Measurements from ENCODE around the gene PGM2L1. TPM values are rescaled to one million over a fixed set of nuclear protein-coding genes. Genes with fewer than 3 reads are reported as not detected.
"Not testable (repeated sequence)": the region's sequence is repeated elsewhere in the genome, so short reads cannot be mapped to it uniquely, and the experiment has no call there.

The PGM2L1 gene
- polyA plus RNA-seq, 6 donors from 2014 or later = 3.6 to 6.4 (median 5.1) TPM

- no peaks in the 10 kb centered on the region for H3K4me1 Mint-ChIP-seq
- ATAC-seq (ENCODE audit: low read depth in 2 of 2) (no peak), DNase-seq (no peak)
- peaks cover 0 to 2% (median 0%) of the 10 kb centered on the region in 7 donors for H3K9me3 Mint-ChIP-seq
- no peak overlapping the region for H3K4me3 Mint-ChIP-seq
- H3K36me3 Mint-ChIP-seq = peaks cover 10 to 26% of the 10 kb centered on the region in 2 donors
- H3K27me3 Mint-ChIP-seq = no peaks in the 10 kb centered on the region
- no peak overlapping the region for H3K27ac Mint-ChIP-seq
These were observed 50.9 kb downstream of the PGM2L1 start for GRCh38 chr11:74347381-74347780.

- Mint-ChIP-seq H3K27ac (no peak overlapping the region), H3K4me3 (no peak overlapping the region), H3K4me1 (no peaks in the 10 kb centered on the region), H3K9me3 (peaks cover 0 to 2% (median 0%) of the 10 kb centered on the region in 7 donors), H3K36me3 (peaks cover 19 to 22% of the 10 kb centered on the region in 2 donors), H3K27me3 (no peaks in the 10 kb centered on the region)
- ATAC-seq (ENCODE audit: low read depth in 2 of 2) = no peak
- no peak for DNase-seq
These were observed 52.8 kb downstream of the PGM2L1 start for GRCh38 chr11:74345420-74345819.

GRCh38 chr11:74341921-74342320, 56.3 kb downstream of the PGM2L1 start:
- no peaks in the 10 kb centered on the region for H3K27me3 Mint-ChIP-seq
- peaks cover 30% of the 10 kb centered on the region in 2 donors for H3K36me3 Mint-ChIP-seq
- DNase-seq (no peak), ATAC-seq (ENCODE audit: low read depth in 2 of 2) (no peak)
- H3K4me1 Mint-ChIP-seq = no peaks in the 10 kb centered on the region
- peaks cover 0 to 2% (median 0%) of the 10 kb centered on the region in 7 donors for H3K9me3 Mint-ChIP-seq
- no peak overlapping the region for H3K4me3 Mint-ChIP-seq
- H3K27ac Mint-ChIP-seq = no peak overlapping the region

- no peaks in the 10 kb centered on the region for H3K27me3 Mint-ChIP-seq
- DNase-seq (no peak), ATAC-seq (ENCODE audit: low read depth in 2 of 2) (no peak)
- no peaks in the 10 kb centered on the region for H3K4me1 Mint-ChIP-seq
- no peak overlapping the region for H3K4me3 Mint-ChIP-seq
- H3K9me3 Mint-ChIP-seq = peaks cover 0 to 2% (median 0%) of the 10 kb centered on the region in 7 donors
- H3K36me3 Mint-ChIP-seq = peaks cover 21 to 26% of the 10 kb centered on the region in 2 donors
- no peak overlapping the region for H3K27ac Mint-ChIP-seq
These were observed 58.6 kb downstream of the PGM2L1 start for GRCh38 chr11:74339619-74340018.

GRCh38 chr11:74338963-74339362, 59.3 kb downstream of the PGM2L1 start:
- H3K9me3 Mint-ChIP-seq = peaks cover 0 to 2% (median 0%) of the 10 kb centered on the region in 7 donors
- no peaks in the 10 kb centered on the region for H3K4me1 Mint-ChIP-seq

GRCh38 chr11:74333193-74333592, 65.0 kb downstream of the PGM2L1 start:
- Mint-ChIP-seq H3K27ac (peak overlapping the region in 2 of 6 donors; percentile 36 to 82), H3K27me3 (no peaks in the 10 kb centered on the region), H3K36me3 (peaks cover 0 to 13% of the 10 kb centered on the region in 2 donors), H3K4me1 (no peaks in the 10 kb centered on the region), H3K4me3 (no peak overlapping the region), H3K9me3 (no peaks in the 10 kb centered on the region)
- DNase-seq (no peak), ATAC-seq (ENCODE audit: low read depth in 2 of 2) (no peak)

More at GRCh38 chr11:74338963-74339362, 59.3 kb downstream of the PGM2L1 start:
- DNase-seq = no peak
- Mint-ChIP-seq H3K36me3 (peaks cover 20 to 24% of the 10 kb centered on the region in 2 donors), H3K27ac (no peak overlapping the region), H3K27me3 (no peaks in the 10 kb centered on the region), H3K4me3 (no peak overlapping the region)
- ATAC-seq (ENCODE audit: low read depth in 2 of 2) = no peak

- H3K9me3 Mint-ChIP-seq = peaks cover 0 to 3% (median 0%) of the 10 kb centered on the region in 7 donors
- no peak overlapping the region for H3K4me3 Mint-ChIP-seq
- H3K27me3 Mint-ChIP-seq = no peaks in the 10 kb centered on the region
- ATAC-seq (ENCODE audit: low read depth in 2 of 2) (no peak), DNase-seq (no peak)
- peak overlapping the region in 1 of 6 donors; percentile 23 for H3K27ac Mint-ChIP-seq
- peaks cover 0 to 8% of the 10 kb centered on the region in 2 donors for H3K36me3 Mint-ChIP-seq
- H3K4me1 Mint-ChIP-seq = no peaks in the 10 kb centered on the region
These were observed 65.9 kb downstream of the PGM2L1 start for GRCh38 chr11:74332291-74332690.

- not testable (repeated sequence) for ATAC-seq (ENCODE audit: low read depth in 2 of 2); H3K4me3 Mint-ChIP-seq; DNase-seq; H3K27me3 Mint-ChIP-seq; H3K4me1 Mint-ChIP-seq; H3K36me3 Mint-ChIP-seq; H3K27ac Mint-ChIP-seq; H3K9me3 Mint-ChIP-seq
These were observed 67.2 kb downstream of the PGM2L1 start for GRCh38 chr11:74331000-74331399.

GRCh38 chr11:74330075-74330858, 68.0 kb downstream of the PGM2L1 start:
- Mint-ChIP-seq H3K4me3 (no peak overlapping the region), H3K4me1 (no peaks in the 10 kb centered on the region), H3K27me3 (peaks cover 0 to 8% (median 0%) of the 10 kb centered on the region in 3 donors), H3K27ac (no peak overlapping the region), H3K9me3 (peaks cover 0 to 5% (median 0%) of the 10 kb centered on the region in 7 donors), H3K36me3 (no peaks in the 10 kb centered on the region)
- DNase-seq (no peak), ATAC-seq (ENCODE audit: low read depth in 2 of 2) (no peak)

GRCh38 chr11:74327076-74327475, 71.2 kb downstream of the PGM2L1 start:
- H3K4me3 Mint-ChIP-seq = no peak overlapping the region
- peak overlapping the region in 1 of 6 donors; percentile 71 for H3K27ac Mint-ChIP-seq
- no peaks in the 10 kb centered on the region for H3K36me3 Mint-ChIP-seq
- H3K4me1 Mint-ChIP-seq = peaks cover 1 to 5% (median 2%) of the 10 kb centered on the region in 3 donors
- no peak for DNase-seq
- peaks cover 0 to 5% (median 0%) of the 10 kb centered on the region in 7 donors for H3K9me3 Mint-ChIP-seq
- ATAC-seq (ENCODE audit: low read depth in 2 of 2) = no peak
- H3K27me3 Mint-ChIP-seq = peaks cover 0 to 8% (median 4%) of the 10 kb centered on the region in 3 donors

- ATAC-seq (ENCODE audit: low read depth in 2 of 2) (no peak), DNase-seq (no peak)
- H3K4me1 Mint-ChIP-seq = peaks cover 6 to 9% (median 6%) of the 10 kb centered on the region in 3 donors
- peak overlapping the region in 1 of 6 donors; percentile 71 for H3K27ac Mint-ChIP-seq
- peaks cover 0 to 5% (median 0%) of the 10 kb centered on the region in 7 donors for H3K9me3 Mint-ChIP-seq
- peaks cover 0 to 8% (median 4%) of the 10 kb centered on the region in 3 donors for H3K27me3 Mint-ChIP-seq
- no peak overlapping the region for H3K4me3 Mint-ChIP-seq
- H3K36me3 Mint-ChIP-seq = no peaks in the 10 kb centered on the region
These were observed 71.6 kb downstream of the PGM2L1 start for GRCh38 chr11:74326665-74327064.

GRCh38 chr11:74325649-74326645, 72.3 kb downstream of the PGM2L1 start:
- H3K4me3 Mint-ChIP-seq = no peak overlapping the region

GRCh38 chr11:74322667-74323066, 75.6 kb downstream of the PGM2L1 start:
- no peak for DNase-seq
- H3K9me3 Mint-ChIP-seq = peaks cover 0 to 14% (median 4%) of the 10 kb centered on the region in 7 donors
- peaks cover 6 to 10% (median 8%) of the 10 kb centered on the region in 3 donors for H3K4me1 Mint-ChIP-seq
- ATAC-seq (ENCODE audit: low read depth in 2 of 2) = no peak
- H3K36me3 Mint-ChIP-seq = peaks cover 4 to 6% of the 10 kb centered on the region in 2 donors
- H3K27me3 Mint-ChIP-seq = peaks cover 4 to 10% (median 5%) of the 10 kb centered on the region in 3 donors
- no peak overlapping the region for H3K4me3 Mint-ChIP-seq
- H3K27ac Mint-ChIP-seq = peak overlapping the region in 1 of 6 donors; percentile 58

More at GRCh38 chr11:74325649-74326645, 72.3 kb downstream of the PGM2L1 start:
- Mint-ChIP-seq H3K27ac (peak overlapping the region in 2 of 6 donors; percentile 13 to 27), H3K4me1 (peaks cover 6 to 10% (median 8%) of the 10 kb centered on the region in 3 donors), H3K9me3 (peaks cover 0 to 5% (median 0%) of the 10 kb centered on the region in 7 donors), H3K27me3 (peaks cover 0 to 8% (median 4%) of the 10 kb centered on the region in 3 donors), H3K36me3 (no peaks in the 10 kb centered on the region)
- DNase-seq = no peak
- ATAC-seq (ENCODE audit: low read depth in 2 of 2) = no peak
